Muscle of back (tissue), 11 donors: ENCODE results near the gene ITPR3. TPM values are rescaled to one million over a fixed set of nuclear protein-coding genes. Genes with fewer than 3 reads are reported as not detected.

ENCODE experiments used
- DNase-seq, 3 donors: peaks; one replicate each; pipeline versions ENCODE4 v3.0.0 to v3.0.0-alpha.2; 2013
- polyA plus RNA-seq, 10 donors: library from polyadenylated mRNA; unstranded; fragments of 120-200 nt; gene quantifications; one replicate each; pipeline ENCODE4 v1.2.1, GENCODE V29; 2013; ENCODE audit not compliant: insufficient read length in 10 of 10

ITPR3 gene
- polyA plus RNA-seq, 10 donors = 6.3 to 12.6 (median 8.4) TPM

DNA sequence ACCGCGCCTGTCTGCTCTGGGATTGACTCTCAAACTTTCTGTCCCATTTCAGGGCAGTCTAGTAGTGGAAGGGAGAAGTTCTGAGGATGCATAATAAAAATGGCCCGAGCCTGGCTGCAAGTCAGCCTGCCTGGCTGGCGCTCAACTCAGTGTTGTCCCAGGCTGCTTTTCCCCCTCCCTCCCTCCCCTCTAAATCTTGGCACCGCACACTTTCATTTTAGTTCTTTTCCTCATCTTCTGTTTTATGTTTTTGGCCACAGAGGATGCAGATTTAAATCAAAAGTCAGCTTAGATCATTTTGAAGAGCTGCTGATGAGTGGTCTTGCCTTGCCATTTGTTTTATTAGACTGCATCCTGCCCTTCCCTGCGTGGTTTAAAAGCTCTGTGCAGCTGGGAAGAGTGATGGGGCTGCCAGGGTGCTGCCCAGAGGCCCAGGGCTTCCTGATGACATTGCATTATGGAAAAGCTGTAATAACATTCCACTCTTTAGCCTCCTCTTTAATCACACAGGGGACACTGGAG, 96.9 kb downstream of the ITPR3 start:
- peak in 2 of 3 donors; percentile 80 to 88 for DNase-seq

- DNase-seq = no peak
Measured at GRCh38 chr6:33718713-33719112, 97.6 kb downstream of the ITPR3 start.

DNA sequence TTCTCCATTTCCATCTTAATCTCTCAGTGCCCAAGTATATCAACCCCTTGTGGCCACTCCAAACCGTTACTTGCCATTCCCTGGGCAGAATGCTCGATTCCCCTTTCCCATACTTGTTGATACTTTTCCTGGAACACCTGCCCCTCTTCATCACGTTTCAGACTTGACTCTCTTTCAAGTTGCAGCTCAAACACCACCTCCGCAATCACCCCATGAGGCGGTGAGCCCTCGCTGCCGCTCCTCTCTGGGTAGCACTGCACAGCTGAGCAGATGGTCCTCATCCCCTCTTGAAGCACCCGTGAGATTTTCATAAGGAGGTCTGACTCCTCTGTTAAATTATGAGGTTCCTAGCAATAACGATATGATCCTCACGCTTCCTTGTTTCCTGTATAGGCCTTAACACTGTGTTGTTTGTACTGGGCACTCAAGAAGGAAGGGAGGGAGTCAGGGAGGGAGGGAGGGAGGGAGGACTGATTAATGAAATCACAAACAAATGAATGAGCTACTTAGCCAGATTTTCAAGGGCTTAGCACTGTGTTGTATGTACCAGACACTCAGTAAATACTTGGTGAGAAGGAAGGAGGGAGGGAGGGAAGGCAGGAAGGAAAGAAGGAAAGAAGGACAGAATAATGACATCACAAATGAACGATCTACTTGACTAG, 98.3 kb downstream of the ITPR3 start:
- DNase-seq = no peak

DNA sequence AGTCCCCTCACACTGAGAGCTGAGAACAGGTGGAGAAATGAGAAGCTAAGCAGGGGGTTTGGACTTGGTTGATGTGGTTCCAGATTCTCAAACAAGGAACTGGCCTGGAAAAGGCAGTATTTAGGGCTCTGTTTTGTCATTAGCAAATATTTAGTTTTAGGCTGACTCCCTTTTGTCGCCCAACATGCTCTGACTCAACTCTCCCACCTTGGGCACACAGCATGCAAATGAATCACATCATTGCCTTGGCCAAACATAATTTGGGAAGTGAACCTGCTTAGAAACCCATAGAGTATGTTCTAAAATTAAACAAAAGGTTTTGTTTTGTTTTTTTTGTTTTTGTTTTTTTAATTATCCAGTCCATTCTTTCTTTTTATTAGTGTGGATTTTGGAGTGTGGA, 99.9 kb downstream of the ITPR3 start:
- no peak for DNase-seq

DNA sequence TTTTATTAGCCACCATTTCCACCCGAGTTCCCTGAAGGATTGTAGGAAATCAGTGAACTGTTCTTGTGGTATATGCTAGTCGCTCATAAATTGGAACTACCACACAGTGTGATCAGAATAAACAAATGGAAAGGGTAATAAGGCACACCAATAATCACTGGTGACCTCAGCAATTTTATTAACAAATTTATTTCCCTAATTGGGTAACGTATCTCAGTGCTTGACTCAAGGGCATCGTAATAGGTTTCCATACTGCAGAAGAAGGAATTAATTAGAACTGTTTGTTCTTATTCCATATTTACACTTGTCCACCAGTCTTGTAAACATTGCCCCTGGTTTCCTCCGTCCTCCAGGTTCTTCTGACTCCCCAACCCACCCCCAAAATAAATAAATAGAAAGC, 100.4 kb downstream of the ITPR3 start:
- no peak for DNase-seq

- DNase-seq = no peak
Measured at GRCh38 chr6:33722103-33722623, 101.0 kb downstream of the ITPR3 start.

GRCh38 chr6:33723371-33724085, 102.4 kb downstream of the ITPR3 start:
- peak in 1 of 3 donors; percentile 35 for DNase-seq

DNA sequence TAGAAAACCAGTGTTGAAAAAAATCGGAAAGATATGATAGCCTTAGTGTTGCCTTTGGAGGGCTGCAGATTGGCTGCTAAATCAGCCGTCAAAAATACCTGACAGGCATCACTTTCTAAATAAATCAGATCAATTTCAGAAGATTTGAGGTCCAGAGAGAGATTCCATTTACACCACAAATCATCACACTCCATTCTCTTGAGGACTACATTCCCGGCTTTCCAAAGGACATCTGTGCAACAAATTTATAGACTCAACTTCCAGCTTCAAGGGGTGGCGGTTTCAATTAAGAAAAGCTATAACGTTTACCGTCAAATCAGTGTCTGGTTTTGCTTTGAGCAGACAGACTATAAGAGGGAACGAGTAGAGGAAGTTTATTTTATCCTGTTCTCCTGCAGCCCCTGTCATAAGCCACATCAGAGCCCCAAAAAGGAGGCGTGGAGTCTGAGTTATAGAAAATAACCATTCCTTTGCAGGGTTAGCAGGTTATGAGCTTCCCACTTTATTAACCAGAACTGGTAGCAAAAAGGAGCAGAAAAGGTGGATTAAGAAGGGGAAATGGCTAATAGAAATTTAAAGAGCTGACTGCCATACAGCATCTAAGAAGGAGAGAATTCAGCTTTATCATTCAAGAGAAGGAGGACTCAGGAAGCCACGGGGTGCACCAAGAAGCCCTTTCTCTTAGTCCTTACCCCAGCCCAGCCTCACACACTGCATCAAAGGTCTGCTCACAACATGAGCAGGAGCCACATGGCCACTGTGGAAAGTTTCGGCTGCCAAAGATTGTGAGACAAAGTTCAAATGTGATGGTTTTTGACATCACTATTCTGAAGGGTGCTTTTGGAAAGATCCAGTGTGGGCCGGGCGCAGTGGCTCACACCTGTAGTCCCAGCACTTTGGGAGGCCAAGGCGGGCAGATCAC, 103.2 kb downstream of the ITPR3 start:
- no peak for DNase-seq

- no peak for DNase-seq
Measured at GRCh38 chr6:33725222-33725621, 104.1 kb downstream of the ITPR3 start.

- DNase-seq = no peak
Measured at GRCh38 chr6:33725891-33726673, 105.0 kb downstream of the ITPR3 start.

DNA sequence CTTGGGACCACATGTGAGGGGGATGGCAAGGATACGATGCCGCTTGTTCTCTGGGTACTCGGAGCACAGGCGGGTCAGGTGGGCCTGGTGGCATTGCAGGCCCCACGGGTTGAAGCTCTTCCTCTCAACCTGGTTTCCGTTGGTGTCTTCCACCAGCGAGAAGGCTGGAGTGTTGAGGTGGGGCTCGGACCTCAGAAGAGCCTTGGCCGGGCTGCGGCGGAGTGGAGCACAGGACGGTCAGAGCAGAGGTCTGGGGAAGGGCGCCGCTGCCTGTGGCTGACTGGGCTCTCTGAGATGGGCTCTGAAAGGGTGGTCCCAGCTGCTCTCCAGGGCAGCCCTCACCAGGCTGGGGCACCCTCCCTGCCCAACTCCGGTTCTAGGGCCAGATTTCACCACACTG, 105.6 kb downstream of the ITPR3 start:
- no peak for DNase-seq

GRCh38 chr6:33727126-33727525, 106.0 kb downstream of the ITPR3 start:
- DNase-seq = no peak

- DNase-seq = no peak
Measured at GRCh38 chr6:33727932-33728331, 106.8 kb downstream of the ITPR3 start.

- no peak for DNase-seq
Measured at GRCh38 chr6:33728438-33728837, 107.3 kb downstream of the ITPR3 start.

DNA sequence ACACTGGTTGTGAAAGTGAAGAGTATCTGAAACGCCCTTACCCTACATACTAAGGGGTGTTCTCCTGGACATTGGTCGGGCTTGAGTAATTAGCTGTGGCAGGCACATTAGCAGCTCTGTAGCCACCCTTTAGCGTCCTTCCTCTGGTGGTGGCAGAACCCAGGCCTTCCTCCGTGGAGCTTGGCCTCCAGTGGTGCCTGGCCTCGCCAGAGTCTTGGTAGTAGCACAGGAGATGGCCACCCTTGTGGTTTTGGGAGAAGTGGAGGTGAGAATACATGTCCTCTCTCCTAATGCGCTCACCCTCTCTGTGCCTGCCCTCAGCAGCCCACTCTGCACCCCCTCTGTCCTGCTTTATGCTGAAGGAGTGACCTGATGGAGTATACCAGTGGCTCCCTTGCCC, 107.9 kb downstream of the ITPR3 start:
- DNase-seq = no peak

GRCh38 chr6:33730611-33731010, 109.5 kb downstream of the ITPR3 start:
- no peak for DNase-seq

- no peak for DNase-seq
Measured at GRCh38 chr6:33731035-33731434, 109.9 kb downstream of the ITPR3 start.

DNA sequence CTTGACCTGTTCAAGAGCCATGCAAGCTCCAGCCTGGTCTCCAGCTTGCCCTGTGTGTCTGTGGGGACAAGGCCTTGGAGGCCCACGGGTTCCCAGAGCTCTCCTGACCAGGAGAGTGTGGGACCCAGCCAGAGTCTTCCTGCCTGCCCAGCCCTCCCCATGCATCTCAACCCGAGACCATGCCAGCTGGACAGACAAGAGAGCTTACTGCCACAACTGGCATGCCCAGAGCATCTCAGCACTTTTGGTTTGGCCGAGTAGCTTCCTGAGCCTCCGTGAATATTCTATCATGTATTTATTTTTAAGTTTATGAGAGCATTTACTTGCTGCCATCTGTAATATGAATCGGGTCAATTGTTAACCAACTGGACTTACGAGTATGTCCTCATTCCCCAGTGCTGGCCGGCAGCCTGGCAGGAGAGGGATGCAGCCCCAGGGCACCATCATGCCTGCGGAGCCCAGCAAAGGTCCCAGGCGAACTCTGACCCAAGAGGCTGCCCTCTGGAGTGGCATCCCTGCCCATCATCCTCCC, 110.7 kb downstream of the ITPR3 start:
- DNase-seq = no peak

DNA sequence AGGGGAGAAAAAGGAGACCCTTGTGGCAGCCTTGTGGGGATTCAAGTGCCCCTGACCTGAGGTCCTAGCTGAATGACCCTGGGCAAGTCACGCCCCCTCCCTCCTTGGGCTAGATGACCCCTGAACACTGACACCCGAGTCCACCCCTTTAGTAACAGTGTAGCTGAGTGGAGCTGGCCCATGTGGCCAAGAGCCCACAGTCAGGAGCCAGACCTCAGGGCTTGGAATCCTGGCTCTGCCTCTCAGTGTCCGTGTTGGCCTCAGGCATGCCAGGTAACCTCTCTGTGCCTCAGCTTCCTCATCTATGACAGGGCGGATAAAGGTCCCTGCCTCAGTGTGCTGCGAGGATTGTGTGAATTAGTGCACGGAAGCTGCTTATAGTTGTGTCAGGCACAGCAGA, 111.3 kb downstream of the ITPR3 start:
- DNase-seq = no peak

DNA sequence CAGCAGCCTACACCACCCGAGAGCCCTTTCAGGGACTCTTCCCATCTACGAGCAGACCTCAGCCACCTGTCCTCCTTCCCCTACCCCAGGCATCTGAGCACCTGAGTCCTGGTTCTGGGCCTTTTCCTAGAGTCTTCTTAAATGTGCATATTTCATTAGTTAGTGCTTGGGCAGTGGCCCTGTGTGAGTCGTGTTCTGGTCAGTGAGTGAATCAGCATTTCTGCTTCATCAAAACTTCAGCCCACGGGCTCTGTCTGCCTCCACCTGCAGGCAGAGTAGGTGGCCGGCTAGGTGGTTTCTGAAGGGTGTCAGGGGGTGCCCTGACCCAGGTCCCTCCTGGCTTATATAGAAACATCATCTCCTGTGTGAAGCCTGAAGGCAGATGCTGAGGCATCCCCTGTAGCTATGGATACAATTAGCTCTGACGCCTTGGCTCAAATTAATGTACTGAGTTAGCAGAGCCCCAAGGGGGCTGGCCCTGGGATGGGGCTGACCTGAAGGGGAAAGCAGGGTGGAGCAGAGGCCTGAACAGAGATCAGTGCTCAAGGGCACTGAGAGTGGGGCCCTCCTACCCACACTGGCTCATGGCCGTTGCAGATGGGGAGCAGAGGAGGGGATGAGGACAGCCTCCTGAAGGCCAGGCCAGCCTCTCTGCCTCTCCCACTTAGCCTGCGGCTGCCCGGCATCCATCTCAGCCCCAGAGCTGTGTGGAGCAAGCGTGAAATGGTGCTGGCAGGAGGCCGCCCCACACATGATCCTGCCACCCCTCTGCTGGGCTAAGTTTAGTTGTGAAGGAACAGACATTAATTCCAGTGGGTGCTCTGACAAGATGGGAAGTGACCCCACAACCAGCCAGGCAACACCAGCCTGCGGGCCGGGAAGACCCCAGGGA, 111.9 kb downstream of the ITPR3 start:
- DNase-seq = no peak
